ENCODE results near the gene GATA6.

GATA6 gene

DNA sequence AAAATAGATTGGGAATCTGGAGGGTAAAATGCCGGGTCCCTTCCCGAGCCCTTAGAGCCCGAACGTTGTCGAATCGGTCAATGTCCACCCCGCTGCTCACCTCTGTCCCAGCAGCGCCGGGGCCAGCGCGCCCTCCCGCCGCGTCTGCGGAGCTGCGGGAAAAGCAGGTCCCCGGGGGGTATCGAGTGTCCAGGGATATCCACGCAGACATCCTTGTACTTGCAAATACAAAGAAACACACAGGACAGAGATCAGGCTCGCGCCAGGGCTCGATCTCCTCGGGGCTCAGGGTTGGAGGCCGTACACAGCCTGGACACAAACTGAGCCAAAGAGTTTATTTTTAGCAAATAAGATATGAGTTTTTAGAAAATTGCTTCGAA lies 2.3 kb upstream of the GATA6 start:
- DNase-seq, result no peak

- no peak for DNase-seq
Measured at GRCh38 chr18:22167471-22168241, 1.7 kb upstream of the GATA6 start.

DNA sequence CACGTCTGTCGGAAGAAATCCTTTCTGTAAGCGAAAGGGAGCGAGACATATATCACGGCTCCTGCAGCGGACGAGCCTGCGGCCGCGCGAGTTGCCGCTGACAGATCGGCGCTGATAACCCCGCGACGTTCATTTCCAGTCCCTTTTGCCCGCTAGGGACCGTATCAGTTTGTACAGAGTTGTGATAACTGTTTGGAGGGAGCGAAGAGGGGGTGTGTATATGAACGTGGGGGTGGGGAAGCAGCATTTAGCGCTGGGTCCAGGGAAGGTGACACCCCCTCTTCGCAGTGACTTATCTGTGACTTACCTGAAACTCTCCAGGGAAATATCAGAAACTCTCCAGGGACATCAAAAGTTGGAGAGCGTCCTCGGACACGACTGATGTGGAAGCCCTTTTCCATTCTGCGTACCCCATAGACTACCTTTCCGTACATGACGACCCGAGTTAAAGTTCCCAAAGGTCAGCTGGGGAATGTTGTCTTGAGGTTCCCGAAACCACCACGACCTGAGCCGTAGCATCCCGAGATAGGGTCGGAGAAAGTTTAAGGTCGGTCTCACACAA lies 948 bp upstream of the GATA6 start:
- no peak for DNase-seq

DNA sequence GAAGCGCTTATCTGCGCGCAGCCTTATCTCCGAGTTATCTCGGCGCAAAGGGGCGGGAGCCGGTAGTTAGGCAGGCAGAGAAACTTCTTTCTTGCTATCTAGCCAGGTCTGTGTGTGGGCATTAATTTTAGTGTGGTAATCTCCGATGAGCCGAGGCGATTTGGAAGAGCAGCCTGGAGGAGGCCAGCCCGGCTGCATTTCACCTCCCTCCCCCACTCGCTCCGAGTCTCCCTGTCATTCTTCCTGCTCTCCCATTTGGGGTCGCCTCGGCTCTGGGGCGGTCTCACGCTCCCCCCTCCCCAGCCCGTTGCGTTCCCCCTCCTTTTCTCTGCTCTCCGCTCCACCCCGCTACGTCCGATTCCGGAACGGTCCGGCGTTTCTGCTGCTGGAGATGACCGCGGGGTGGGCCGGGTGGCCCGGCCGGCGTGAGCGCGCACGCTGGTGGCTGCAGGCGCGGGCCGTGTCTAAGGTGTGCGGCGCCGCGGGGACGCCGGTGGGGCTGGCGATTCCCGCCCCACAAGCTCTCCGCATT lies 566 bp downstream of the GATA6 start:
- DNase-seq, result no peak

DNA sequence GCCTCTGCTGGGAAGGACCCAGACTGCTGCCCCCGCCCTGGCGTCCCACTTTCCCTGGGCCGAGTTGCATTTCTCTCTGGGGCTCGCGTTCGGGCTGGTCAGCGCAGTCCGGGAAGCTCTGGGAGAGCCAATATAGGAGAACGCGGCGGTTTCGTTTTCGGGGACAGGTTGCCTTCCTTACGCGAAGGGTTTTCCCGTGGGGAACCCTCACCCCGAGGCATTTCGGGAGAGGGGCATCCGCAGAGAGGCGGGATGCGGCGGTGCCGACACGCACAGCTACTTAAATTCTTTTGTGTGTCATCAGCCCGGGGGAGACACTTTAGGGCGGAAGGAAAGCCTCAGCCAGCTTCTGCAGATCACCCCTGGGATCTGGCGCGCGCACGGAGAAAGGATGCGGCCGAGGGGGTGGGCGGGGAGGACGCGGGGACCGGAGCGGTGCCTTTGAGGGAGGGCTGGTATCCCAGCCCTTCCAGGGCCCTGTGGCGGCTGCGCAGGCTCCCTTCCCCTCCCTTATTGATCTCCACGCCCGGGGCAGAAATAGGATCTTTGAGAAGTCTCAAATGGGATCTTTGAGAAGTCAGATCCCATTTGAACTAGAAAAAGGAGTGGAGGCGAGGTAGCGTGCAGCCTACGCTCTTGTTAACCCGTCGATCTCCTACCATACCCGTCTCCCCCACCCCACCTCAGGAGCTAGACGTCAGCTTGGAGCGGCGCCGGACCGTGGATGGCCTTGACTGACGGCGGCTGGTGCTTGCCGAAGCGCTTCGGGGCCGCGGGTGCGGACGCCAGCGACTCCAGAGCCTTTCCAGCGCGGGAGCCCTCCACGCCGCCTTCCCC lies 1.2 kb downstream of the GATA6 start:
- DNase-seq, result no peak

GRCh38 chr18:22171258-22172119 lies 2.1 kb downstream of the GATA6 start:
- no peak for DNase-seq

GRCh38 chr18:22172120-22172582 lies 2.8 kb downstream of the GATA6 start:
- no peak for DNase-seq

- no peak for DNase-seq
Measured at GRCh38 chr18:22172594-22173049, 3.2 kb downstream of the GATA6 start.

DNA sequence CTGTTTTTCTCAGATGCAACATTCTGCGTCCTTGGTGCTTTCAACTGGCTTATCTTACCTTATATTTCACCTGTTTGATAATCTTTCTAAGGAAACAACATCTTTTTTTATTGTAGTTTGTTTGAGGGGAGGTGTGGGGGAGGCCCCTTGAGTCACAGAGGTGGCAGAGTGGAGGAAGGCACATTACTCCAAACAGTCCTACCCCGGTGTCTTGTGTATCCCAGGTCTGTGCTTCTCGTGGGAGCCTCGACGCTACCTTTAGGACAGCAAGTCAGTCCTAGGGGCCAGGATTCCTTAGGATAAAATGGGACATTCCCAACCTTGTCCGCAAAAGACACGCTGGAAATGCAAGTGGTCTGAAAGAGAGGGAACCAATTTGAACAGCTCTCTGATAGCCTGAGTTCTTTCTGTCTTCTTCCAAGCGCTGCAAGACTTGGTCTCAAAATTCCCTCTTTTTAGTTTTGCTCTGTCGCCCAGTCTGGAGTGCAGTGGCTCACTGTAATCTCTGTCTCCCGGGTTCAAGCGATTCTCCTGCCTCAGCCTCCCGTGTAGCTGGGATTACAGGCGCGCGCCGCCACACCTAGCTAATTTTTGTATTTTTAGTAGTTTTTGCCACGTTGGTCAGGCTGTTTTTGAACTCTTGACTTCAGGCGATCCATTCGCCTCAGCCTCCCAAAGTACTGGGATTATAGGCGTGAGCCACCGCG lies 4.0 kb downstream of the GATA6 start:
- no peak for DNase-seq

DNA sequence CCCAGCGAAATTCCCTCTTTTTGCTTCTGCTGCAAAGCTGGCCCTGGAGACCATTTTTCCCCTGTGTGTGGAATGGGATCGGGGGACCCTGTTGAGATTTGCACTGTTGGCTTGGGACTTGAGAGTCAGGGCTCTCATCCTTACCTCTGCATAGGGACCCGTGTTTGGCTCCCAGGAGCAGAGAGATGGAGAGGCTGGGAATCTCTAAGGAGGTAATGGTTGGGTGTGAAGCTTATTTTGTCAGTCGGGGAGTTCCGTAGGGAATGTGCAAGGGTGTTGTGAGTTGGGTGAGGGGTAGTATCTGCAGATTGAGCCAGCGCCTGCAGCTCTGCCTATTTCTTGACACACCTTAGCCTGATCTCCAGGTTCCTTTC lies 4.5 kb downstream of the GATA6 start:
- no peak for DNase-seq

DNA sequence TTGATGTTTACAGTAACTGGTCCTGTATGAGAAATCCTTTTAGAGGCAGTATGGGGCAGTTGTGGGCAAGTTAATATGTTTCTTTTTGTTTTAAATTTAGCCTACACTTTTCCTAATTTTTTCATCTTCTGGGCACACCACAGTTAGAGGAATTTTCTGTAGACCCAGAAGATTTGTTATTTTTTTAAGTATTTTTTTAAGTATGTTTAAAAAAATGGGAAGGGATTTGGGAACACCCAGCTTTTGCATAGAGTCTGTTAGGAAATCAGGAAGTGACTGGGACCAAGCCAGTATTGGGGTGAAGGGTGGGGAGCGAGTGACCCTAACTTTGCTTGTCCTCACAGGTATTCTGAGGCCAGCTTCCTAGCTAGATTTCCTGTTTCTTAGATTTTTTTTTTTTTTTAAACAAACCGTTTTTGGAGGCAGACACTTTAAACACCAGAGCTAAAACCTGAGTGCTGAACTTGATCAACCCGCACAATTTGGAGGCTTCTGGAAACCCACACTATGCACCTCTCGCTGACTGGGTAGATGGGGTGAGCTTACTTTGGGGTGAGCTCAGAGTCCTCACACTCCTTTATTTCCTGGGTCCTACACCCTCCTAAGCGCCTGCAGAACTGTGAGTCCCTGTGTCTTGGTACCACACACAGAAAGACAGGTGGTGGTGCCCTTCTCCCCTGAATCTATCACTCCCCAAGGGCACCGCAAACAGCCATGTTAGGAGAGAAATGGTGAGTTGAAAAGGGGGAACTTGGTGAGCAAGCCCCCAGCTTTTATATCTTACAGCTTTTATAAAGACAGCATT lies 5.2 kb downstream of the GATA6 start:
- no peak for DNase-seq

- DNase-seq, result no peak
Measured at GRCh38 chr18:22175346-22175745, 6.0 kb downstream of the GATA6 start.

- DNase-seq, result no peak
Measured at GRCh38 chr18:22176420-22177326, 7.3 kb downstream of the GATA6 start.

DNA sequence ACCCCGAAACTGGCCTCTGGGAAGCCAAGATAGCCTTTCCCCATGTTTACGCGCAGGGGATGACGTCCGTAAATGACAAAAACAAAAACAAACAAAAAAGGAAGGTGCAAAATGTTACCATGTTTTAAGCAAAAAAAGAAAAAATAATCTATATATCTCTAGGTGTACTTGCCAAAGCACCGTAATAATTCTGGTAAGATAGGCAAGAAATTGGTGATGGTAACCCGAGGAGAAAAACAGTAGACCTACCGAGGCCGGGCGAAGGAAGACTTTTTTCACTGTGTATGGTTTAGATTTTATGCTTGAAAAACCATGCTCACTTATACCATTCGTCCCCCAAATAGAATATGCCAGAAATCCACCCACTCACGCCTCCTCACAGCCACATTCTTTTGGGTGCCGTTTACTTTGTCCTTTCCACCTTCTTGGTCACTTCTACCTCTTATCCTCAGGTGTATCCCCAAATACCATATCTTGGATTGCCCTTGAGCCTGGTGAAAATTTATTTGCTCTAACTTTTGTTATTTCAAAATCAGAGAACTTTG lies 8.0 kb downstream of the GATA6 start:
- DNase-seq, result no peak

- no peak for DNase-seq
Measured at GRCh38 chr18:22179174-22179573, 9.8 kb downstream of the GATA6 start.

GRCh38 chr18:22179631-22180030 lies 10.2 kb downstream of the GATA6 start:
- DNase-seq, result no peak

GRCh38 chr18:22180722-22181121 lies 11.3 kb downstream of the GATA6 start:
- DNase-seq, result no peak

GRCh38 chr18:22182884-22183697 lies 13.7 kb downstream of the GATA6 start:
- no peak for DNase-seq

DNA sequence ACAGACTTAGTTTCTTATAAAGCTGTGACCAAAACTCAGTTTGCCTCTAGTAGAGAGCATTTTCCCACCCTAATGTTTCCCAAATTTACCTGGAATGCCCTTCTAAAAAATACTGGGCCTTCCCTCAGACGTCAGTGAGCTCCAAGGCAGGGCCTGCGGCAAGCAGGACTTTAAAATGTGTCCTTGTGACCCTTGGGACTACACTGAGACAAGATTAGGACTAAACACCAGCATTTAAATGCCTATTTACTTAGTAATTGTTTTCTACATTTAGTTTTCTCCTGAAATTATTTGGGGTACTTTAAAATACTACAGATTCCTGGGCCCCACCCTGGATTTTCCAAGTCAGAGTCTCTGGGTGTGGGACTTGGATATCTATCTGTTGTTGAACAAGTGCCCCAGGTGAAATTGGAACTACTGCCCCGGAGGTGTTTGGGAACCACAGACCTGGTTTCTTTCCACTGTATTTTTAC lies 14.3 kb downstream of the GATA6 start:
- DNase-seq, result no peak
